ENCODE measurements around the gene CREG1.
"Not testable (repeated sequence)": the region's sequence is repeated elsewhere in the genome, so short reads cannot be mapped to it uniquely, and the experiment has no call there.

CREG1 gene

DNA sequence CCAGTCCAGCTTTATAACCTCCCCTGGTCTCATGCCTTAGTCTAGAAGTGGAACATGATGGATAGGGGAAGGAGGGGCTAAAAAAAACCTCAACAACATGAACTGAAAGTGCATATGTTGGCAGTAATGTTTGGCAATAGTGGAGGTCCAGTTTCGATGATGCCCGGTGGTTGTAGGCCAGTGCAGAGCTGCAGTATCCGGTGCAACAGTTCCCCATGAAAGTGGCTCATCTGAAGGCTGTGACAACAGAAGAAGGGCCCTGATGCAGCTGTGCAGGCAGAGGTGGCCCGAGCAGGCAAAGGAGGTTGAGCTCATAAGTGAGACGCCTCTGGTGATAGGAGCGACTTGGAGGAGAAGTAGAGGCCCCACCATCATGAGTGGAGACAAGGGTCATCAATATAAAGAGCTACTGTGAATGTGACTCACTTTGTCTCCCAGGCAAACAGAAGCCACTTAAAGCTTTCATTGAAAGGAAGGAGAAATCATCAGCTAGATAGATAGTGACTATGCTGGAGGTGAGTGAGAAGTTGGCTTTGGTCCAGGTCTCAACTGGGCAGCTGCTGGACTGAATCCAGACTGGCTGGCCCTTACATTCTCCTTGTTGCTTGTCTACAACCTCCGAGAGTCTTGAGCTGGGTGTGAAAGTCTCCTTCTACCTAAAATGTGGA, 10.2 kb upstream of the CREG1 start:
- no peak for DNase-seq (ENCODE audit: low spot score)

- DNase-seq (ENCODE audit: low spot score) = no peak
These were observed 9.1 kb upstream of the CREG1 start for GRCh38 chr1:167562702-167563101.

DNA sequence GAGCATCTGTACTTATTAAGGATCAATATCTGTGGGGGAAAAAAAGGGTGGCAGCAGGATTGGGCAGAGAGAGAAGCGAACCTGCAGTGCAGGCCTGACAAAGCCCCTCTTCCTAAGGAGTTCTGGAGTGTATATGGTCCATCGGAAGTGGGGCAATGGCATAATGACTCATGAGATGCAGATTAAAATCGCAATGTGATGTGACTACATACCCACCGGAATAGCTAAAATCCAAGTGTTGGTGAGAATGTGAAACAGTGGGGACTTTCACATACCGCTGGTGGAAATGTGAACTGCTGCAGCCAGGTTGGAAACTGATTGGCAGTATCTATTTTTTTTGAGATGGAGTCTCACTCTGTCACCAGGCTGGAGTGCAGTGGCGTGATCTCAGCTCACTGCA, 8.2 kb upstream of the CREG1 start:
- no peak for DNase-seq (ENCODE audit: low spot score)

DNA sequence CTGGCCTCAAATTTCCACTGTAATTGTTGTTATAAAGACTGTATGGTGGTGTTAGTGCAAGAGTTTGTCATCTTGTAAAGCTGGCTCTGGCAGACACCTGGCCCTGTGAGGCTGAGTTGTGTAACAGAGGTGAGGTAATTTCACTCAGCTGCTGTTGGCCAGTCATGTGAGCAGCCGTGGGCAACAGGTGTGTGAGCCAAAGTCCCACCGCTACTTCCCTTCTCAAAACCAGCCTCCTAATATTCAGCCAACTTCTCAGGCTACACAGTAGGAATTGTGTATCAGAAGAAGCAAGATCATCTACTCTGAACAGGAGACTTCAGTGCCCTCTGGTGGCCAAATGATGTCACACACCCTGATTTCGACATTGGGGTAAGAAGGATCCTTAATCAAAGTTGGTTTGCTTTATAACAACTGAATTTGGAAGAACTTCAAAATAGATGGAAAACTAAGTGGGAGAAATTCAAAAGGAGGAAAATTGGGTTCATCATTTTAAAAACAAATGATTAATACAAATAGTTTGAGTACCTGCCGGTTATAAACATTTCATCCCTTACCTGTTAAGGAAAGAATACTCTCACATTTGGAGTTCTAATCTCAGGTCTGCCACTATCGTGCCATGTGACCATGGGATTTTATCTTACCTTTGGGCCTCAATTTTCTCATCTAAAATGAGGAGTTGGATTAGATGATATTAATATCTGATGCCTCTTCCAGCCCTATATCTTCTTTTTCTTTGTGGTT, 2.6 kb upstream of the CREG1 start:
- DNase-seq (ENCODE audit: low spot score) = peak; percentile 85

DNA sequence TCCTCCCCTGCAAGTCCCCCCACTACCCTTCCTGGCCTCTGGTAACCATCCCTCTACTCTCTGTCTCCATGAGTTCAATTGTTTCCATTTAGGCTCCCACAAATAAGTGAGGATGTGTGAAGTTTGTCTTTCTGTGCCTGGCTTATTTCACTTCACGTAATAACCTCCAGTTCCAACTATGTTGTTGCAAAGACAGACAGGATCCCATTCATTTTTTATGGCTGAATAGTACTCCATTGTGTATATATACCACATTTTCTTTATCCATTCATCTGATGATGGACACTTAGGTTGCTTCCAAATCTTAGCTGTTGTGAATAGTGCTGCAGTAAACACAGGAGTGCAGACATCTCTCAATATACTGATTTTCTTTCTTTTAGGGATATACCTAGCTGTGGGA, 1.5 kb upstream of the CREG1 start:
- DNase-seq (ENCODE audit: low spot score) = not testable (repeated sequence)

- no peak for DNase-seq (ENCODE audit: low spot score)
These were observed 642 bp upstream of the CREG1 start for GRCh38 chr1:167554028-167554779.

DNA sequence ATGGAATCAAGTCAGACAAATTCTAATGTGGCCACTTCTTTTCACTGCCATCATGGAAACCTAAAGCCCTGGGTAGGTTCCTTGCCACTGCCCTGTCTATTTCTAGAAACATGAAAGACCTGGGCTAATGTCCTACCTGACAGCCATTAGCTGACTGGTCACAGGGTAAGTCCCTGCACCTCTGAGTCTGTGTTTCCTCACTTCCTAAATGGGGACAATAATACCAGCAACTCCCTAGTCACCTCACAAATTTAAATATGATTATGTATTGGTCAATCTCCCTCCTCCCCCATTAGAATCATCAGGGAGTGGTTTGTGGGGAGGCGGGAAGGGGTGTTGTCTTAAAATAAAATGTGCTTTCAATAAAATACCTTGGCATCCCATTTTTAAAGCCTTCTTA, 2.2 kb downstream of the CREG1 start:
- DNase-seq (ENCODE audit: low spot score) = no peak

- no peak for DNase-seq (ENCODE audit: low spot score)
These were observed 5.3 kb downstream of the CREG1 start for GRCh38 chr1:167548059-167548932.

DNA sequence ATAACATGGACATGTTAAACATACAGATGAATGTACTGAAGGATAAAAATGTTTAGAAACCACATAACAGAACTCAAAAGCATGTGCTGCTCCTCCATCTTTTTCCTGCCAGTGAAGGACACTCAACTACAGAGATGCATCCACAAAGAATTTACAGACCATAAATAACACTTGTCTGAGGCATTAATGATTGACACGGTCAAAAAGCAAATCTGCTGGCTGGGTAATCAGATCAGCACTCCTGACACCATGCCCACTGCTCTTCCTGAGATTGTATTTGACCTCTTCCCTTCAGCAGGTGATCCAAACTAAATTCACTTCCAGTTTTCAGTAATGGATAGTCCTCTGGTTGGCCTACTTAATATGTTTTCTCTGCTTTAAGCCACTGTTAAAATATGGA, 6.6 kb downstream of the CREG1 start:
- DNase-seq (ENCODE audit: low spot score) = no peak

DNA sequence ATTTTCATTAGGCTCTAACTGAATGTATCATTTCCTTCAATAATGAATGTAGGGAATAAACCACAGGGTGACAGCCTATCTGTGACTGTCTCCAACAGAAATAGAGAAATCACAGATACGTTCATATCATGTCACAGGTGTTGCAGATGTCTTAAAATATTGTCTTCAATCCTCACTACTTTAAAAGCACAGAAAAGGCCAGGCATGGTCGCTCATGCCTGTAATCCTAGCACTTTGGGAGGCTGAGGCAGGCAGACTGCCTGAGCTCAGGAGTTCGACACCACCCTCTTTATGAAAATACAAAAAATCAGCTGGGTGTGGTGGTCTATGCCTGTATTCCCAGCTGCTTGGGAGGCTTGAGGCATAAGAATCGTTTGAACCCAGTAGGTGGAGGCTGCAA, 8.2 kb downstream of the CREG1 start:
- no peak for DNase-seq (ENCODE audit: low spot score)

- no peak for DNase-seq (ENCODE audit: low spot score)
These were observed 9.0 kb downstream of the CREG1 start for GRCh38 chr1:167544447-167545093.

GRCh38 chr1:167543199-167543990, 10.2 kb downstream of the CREG1 start:
- no peak for DNase-seq (ENCODE audit: low spot score)

DNA sequence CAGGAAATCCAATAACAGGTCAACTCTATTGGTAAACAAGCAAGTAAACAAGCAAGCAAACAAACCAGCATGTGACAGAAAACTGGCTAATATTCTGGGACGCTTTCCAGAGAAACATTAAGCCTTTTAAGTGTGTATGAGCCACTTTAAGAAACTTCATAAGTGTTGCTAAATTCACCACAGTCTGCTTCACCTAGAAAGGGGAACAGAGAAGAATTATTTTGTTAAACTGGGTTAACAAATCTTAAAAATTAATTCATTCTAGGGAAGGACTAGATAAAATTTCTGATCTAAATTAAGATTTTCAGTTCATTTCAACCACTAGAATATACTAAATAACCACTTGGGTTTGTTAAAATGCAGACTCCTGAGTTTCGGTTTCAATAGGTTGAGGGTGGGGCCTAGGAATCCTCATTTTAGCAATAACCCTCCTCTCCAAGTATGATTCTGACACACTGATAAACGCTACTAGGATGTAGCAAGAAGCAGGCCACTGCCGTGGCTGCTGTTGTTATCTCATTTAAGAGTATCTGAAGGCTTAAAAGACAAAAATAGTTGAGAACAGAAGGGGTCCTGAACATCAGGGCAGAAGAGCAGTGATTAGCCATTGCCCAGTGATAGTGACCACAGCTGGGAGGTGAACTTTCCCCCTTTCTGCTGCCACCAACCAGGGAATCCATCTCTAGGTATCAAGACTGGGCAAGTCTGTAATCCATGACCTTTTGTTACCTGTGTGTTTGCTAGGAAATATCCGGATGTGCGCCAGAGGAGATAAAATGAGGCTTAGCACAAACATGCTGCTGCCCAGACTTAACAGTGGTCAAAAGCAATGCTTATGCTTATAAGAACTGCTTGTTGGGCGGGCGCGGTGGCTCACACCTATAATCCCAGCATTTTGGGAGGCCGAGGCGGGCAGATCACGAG, 11.2 kb downstream of the CREG1 start:
- no peak for DNase-seq (ENCODE audit: low spot score)

DNA sequence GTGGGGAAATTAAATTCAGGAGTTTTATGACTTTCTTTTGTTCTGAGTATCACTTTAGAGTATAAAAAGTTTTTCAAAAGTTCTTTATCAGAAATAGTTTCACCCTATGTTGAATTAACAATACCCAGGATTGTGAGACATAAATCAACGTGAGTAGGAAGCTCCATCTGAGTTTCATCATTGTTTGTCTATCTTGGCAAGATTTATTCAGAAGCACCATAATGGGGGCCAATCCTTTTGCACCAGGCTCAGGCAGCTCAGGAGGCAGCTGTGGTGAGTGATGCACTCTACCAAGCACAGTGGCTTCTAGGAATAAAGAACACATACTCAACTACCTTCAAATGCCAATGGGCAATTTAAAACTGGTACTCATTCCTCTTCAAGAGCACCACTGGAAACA, 12.0 kb downstream of the CREG1 start:
- DNase-seq (ENCODE audit: low spot score) = no peak

- DNase-seq (ENCODE audit: low spot score) = no peak
These were observed 12.6 kb downstream of the CREG1 start for GRCh38 chr1:167541003-167541402.

GRCh38 chr1:167538657-167539056, 14.9 kb downstream of the CREG1 start:
- DNase-seq (ENCODE audit: low spot score) = no peak

- peak; percentile 70 for DNase-seq (ENCODE audit: low spot score)
These were observed 19.7 kb downstream of the CREG1 start for GRCh38 chr1:167533851-167534300.

GRCh38 chr1:167532964-167533824, 20.4 kb downstream of the CREG1 start:
- no peak for DNase-seq (ENCODE audit: low spot score)

DNA sequence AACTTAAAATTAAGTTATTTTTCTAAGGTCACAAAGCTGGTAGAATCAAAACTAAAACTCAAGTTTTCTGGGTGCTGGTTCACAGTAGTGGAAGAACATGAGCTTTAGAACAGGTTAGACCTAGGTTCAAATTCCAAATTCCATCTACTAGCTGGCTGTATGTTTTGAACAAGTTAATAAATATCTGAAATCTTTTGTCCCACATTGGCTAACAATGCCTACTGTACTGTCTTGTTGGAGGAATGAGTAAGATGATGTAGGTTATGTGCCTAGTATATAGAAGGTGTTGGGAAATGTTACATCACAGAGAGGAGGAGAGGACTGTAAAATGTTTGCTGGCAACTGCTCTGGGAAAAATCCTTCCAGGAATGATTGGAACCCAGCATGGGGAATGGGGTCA, 21.2 kb downstream of the CREG1 start:
- DNase-seq (ENCODE audit: low spot score) = no peak

Data from CD4-positive, alpha-beta T cell treated with Interleukin-2 at 100 ng/mL for 4 hours (primary cell).